ENCODE data around the gene ITGB8.

ITGB8 gene

GRCh38 chr7:20340839-20341238 is 10.1 kb downstream of the ITGB8 start:
- DNase-seq: peak in 21 of 51 donors; percentile 10 to 87 (median 28)

- no peak for DNase-seq
Observed at GRCh38 chr7:20343205-20343604, 12.5 kb downstream of the ITGB8 start.

DNA sequence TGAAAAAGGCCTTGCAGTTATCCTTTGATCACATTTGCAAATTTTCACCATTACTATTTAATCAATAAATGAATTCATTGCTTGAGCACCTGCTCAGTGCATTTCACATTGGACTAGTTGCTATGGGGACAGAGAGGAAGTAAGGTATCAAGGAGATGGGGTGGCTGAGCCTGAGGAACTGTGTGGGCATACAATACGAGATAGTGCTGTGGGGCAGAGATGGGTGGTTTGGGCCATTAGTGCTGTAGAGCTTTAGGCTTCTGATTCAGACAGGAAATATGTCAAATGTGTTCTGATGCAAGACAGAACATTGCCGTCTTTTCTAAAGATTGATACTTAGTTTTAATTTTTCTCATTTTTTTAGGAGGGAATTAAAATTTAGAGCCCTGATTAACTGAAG is 13.2 kb downstream of the ITGB8 start:
- no peak for DNase-seq

DNA sequence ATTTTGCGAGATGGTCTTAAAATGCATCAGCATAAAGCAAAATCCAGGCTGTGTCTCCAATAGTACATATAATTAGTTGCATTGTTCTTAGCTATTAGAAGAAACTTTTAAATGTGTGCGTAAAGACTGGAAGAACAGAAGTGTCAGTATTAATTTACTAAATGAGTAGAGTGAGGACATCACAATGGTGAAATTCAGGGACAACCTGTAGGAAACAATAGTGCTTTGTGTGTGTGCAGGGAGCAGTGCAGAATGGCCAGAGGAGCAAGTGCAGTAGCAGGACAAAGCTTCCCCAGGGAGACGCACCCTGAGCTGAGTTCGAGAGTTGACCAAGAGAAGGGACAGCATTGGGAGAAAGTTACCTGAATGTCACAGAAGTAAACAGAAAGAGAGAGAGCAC is 13.7 kb downstream of the ITGB8 start:
- peak in 1 of 51 donors; percentile 12 for DNase-seq

DNA sequence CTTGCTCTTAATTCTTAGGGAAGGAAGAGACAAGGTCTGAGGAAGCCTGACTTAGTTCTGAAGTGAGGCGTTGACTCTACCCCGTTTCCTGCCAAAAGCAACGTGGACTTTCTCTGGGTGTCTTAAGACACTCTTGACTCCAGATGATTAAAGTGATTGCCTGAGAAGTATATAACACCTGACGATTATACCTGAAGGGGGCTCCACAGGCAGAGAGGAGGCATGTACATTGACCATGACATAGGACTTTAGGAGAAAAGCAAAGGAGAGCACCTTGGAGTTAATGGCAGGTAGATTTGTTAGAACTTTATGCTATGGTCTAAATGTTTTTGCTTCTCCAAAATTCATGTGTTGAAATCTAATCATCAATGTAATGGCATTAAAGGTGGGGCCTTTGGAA is 15.9 kb downstream of the ITGB8 start:
- no peak for DNase-seq

DNA sequence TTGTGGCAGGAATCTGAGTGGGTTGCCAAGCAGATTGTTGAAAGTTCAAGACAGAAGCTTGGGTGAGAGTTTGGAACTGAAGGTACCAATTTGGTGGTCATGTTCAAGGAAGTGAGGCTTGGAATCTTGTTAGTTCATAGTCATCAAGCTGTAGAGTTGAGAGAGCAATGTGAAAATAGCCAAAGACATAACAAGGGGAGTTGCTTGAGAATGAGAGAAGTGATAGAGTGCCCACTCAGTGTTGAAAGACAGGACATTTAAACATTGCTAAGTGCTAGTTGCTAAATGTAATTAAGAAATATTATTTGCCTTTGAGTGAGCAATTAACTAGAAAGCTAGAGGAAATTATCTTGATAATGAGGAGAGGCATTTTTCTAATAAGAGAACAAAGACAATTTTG is 17.0 kb downstream of the ITGB8 start:
- DNase-seq: no peak

DNA sequence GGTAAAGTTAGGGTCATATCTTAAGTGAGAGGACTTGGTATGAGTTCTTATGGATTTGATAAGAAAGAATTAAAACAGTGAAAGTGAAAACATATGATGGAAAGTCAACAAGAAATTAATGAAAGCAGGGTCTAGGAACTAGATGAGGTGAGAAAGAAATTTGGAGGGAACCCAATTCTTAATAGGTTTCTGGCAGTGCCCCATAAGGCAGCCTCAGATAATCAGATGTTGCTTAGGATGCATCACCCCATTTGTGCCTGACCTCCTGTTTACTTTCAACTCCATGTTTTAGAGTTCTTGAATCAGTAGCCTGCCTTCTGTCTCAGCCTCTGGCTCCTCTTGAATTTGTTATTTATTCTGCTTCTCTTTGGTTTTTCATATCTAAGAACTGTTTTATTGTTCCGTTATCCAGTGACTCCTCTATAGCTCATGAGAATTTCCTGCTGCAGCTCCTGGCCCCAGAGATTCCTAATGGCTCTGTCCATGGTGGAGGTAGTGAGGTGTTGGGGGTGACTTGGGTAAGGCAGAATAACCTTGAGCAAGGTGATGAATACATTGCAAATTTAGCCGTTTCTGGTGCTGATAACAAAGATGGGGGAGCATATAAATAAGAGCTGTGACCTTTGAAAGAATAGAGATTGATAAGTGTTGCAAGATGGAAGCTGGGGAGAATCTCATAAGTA is 17.6 kb downstream of the ITGB8 start:
- DNase-seq: no peak

GRCh38 chr7:20350518-20350951 is 19.8 kb downstream of the ITGB8 start:
- DNase-seq: peak in 45 of 51 donors; percentile 9 to 90 (median 57)

- DNase-seq: no peak
Observed at GRCh38 chr7:20350996-20351692, 20.4 kb downstream of the ITGB8 start.

DNA sequence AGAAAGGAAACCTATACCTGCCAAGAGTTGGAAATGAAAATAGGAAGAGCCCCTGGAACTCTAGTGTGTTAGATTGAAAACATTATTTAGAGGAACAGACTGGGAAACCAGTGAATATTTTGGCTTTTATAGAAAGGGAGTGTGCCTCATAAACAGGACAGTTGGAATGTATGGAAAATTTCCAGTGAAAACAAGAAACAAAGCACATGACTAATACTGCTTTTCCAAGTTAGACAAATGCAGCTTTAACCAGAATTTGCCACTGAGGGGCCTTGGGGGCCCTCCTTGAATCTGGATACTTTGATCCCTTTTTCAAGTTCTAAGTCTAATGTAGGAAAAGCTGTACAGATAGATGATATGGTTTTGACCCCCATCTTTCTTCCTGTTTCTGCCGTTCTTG is 21.2 kb downstream of the ITGB8 start:
- no peak for DNase-seq

GRCh38 chr7:20352573-20353306 is 22.0 kb downstream of the ITGB8 start:
- DNase-seq: no peak

DNA sequence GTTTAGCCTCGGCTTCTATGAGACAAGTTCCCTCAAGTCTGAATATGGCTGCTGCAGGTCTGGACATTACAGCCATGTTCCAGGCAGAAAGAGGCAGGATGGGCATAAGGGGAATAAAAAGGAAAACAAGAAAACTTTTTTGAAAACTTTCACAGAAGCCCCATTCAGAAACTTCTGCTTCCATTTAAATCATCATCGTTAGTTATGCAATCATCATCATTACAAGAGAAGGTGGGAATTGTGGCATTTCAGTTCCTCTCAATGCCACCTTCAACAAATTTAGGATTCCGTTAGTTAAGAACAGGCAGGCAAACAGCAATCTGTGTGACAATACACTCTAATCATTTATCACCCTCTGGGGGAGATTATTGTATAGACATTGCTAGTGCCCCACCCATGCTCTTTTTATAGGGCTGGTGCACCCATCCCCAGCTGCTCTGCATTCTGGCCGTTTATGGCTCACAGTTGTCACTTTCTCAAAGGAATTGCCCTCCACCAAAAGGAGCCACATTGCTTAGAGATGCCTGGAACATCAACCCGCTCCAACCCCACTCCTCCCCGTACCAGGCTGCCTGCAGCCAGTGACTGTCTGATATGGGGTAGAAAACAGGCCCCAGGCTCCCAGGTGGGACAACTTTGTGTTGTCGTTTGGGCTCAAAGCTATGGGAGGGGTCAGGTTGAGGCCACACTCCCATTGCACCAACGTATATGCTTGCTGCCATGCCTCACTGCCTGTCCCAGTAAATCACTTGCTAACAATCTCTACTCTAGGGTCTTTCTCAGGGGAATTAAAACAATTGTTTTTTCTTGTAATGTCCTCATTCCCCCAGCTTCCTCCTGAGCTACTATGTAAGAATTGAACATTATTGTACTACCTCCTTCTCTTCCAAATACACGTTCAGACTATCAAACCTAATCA is 24.2 kb downstream of the ITGB8 start:
- DNase-seq: no peak

DNA sequence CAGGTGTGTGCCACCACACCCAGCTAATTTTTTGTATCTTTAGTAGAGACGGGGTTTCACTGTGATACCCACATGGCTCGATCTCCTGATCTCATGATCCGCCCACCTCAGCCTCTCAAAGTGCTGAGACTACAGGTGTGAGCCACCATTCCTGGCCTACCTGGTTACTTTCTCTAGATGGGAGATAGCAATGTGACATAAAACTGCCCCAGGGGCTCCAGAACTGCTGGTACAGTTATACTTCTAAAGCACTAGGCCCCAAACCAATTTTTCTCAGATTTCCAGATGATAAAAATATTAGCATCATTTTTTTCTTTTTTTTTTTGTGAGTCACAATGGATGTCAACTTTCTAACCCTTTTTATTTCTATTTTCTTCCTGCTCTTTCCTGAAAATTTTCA is 27.4 kb downstream of the ITGB8 start:
- DNase-seq: no peak

GRCh38 chr7:20358762-20359282 is 28.1 kb downstream of the ITGB8 start:
- no peak for DNase-seq

GRCh38 chr7:20359341-20359963 is 28.8 kb downstream of the ITGB8 start:
- peak in 1 of 51 donors; percentile 29 for DNase-seq

- DNase-seq: no peak
Observed at GRCh38 chr7:20362574-20363253, 32.0 kb downstream of the ITGB8 start.

- DNase-seq: no peak
Observed at GRCh38 chr7:20364571-20365196, 34.0 kb downstream of the ITGB8 start.

DNA sequence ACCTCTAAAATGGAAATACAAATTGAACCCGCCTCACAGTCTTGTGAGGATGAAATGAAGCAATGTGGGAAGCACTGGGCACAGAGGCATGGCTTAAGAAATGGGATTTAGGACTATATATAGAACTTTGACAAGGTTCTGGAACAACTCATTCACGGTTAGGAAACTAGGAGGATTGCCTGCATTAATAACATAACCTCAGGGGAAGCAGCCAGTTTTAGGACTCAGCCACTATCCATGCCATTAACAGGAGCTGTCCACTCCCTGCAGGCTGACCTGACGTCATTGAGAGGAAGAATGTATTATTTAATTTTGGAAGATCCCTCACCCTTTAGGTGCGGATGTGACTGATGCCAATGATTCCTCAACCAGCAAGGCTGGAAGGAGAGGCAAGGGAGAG is 34.8 kb downstream of the ITGB8 start:
- DNase-seq: no peak

- DNase-seq: no peak
Observed at GRCh38 chr7:20374399-20374798, 43.7 kb downstream of the ITGB8 start.

DNA sequence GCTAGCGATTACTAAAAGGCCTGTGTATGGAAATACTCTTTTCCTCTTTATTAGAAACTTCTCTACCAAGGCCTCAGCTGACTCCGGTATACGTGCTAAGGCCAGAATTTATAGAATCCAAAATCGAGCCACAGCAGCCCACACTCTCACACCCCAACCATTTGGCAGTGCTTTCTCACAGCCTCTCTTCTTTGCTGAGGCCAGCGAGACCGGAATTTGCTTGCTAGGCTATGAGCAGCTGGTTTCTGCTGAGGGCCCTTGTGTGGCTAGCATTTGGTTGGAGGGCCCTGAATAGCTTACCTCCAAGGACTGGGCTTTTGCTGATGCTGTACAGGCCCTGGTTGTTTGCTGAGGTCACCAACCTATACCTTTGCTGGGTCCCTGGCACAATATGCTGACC is 46.1 kb downstream of the ITGB8 start:
- DNase-seq: no peak

Measured in hypothalamus (tissue), 51 donors.